Measurements from ENCODE around the gene PPP1R9A.

PPP1R9A gene

DNA sequence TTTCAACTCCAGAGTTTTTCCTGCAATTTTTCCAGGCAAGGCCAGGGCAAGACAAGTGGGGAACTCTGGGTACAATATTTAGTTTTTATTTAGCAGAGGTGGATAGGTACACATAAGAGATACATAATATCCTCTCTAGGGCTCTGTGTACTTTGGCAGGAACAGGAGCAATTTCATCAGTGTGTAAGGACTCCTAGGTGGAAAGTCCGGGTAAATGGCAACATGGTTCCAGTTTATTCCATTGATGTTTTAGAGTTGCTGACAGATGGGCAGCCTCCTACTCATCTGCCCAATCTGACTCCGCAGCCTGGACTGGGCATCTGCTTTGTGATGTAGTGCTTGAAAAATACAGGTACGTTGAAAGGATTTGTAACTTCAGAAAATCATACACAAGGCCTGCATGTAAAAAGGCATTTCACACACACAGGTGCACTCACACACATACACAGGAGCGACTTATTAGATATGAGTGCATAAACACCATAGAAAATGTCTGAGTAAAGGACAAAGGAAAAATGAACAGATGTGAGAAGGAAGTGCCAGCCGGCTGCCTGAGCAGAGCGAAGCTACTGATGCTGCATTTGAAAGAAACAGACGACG is 411.2 kb downstream of the PPP1R9A start:
- Histone ChIP-seq H3K27ac (ENCODE audit: low read depth, low read length) (no peak overlapping the region), H3K4me1 (ENCODE audit: control insufficient read depth, insufficient read depth, low read length) (0 out of 2 replicates have a peak, but pooled peaks cover under 1% of the 10 kb centered on the region), H3K9me3 (ENCODE audit: control insufficient read depth, insufficient read depth, low read length) (no peaks in the 10 kb centered on the region), H3K9ac (ENCODE audit: low read depth, low read length) (no peak overlapping the region), H3K4me3 (ENCODE audit: low read depth, low read length) (no peak overlapping the region), H3K27me3 (ENCODE audit: control insufficient read depth, insufficient read depth, low read length) (peaks cover 3% of the 10 kb centered on the region), H3K36me3 (ENCODE audit: control insufficient read depth, insufficient read depth, low read length) (no peaks in the 10 kb centered on the region)

DNA sequence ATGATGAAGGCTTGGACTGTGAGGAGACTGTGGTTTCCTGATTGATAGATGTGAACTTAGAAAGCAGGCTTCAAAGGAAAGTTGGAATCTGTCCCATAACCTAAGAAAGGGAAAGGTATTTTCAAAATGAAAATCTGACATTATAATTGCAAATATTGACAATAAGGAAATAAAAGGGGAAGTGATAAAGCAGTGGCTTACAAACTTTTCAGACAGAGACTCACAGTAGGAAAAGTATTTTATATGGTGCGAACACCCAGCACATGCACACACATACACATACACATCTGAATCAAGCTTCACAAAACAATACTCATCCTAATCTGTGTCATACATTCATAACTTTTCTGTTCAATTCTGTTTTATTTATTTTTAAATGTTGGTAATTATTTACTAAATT is 412.2 kb downstream of the PPP1R9A start:
- H3K9me3 ChIP-seq (ENCODE audit: control insufficient read depth, insufficient read depth, low read length) = no peaks in the 10 kb centered on the region
- peaks cover 8% of the 10 kb centered on the region; the same call in 1 of the 2 replicates for H3K4me1 ChIP-seq (ENCODE audit: control insufficient read depth, insufficient read depth, low read length)
- no peaks in the 10 kb centered on the region for H3K36me3 ChIP-seq (ENCODE audit: control insufficient read depth, insufficient read depth, low read length)
- no peak overlapping the region for H3K9ac ChIP-seq (ENCODE audit: low read depth, low read length)
- H3K27ac ChIP-seq (ENCODE audit: low read depth, low read length) = no peak overlapping the region
- peaks cover 10% of the 10 kb centered on the region for H3K27me3 ChIP-seq (ENCODE audit: control insufficient read depth, insufficient read depth, low read length)
- H3K4me3 ChIP-seq (ENCODE audit: low read depth, low read length) = no peak overlapping the region

DNA sequence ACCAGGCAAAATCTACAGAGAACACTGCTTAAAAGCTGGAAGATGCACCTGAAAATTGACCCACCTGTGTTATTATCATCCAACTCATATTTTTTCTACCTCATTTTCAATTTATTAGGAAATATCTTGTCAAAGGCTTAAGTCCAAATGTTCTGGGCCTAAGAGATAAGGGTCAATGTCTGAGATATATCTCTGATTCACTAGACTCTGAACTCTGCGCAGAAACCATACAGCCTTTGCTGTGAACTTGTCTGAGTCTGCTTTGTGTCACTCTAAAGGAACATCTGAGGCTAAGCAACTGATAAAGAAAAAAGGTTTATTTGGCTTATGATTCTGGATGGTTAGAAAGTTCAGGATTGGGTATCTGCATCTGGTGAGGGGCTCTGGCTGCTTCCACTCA is 413.3 kb downstream of the PPP1R9A start:
- no peaks in the 10 kb centered on the region for H3K36me3 ChIP-seq (ENCODE audit: control insufficient read depth, insufficient read depth, low read length)
- no peak overlapping the region for H3K27ac ChIP-seq (ENCODE audit: low read depth, low read length)
- H3K4me3 ChIP-seq (ENCODE audit: low read depth, low read length) = no peak overlapping the region
- H3K9ac ChIP-seq (ENCODE audit: low read depth, low read length) = no peak overlapping the region
- peaks cover 21% of the 10 kb centered on the region for H3K27me3 ChIP-seq (ENCODE audit: control insufficient read depth, insufficient read depth, low read length)
- peaks cover 11% of the 10 kb centered on the region; the same call in 1 of the 2 replicates for H3K4me1 ChIP-seq (ENCODE audit: control insufficient read depth, insufficient read depth, low read length)
- H3K9me3 ChIP-seq (ENCODE audit: control insufficient read depth, insufficient read depth, low read length) = no peaks in the 10 kb centered on the region

DNA sequence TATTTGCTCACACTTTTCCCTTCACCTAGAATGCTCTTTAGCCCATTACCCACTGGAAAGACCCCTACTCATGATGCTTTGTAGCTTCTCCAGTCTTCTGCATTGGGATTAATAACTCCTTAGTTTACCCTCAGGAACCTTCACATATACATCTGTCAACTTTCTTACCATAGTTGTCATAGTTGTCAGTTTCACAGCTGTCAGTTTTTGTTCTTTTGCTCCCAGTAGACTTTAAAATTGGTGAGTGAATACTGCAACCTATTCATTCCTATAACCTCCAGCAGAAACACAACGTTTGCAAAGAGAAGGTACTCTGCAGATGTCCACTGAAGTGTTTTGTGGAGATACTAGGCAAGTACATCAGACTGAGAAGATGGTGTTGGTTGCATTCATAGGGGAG is 414.3 kb downstream of the PPP1R9A start:
- H3K27ac ChIP-seq (ENCODE audit: low read depth, low read length) = no peak overlapping the region
- H3K4me3 ChIP-seq (ENCODE audit: low read depth, low read length) = no peak overlapping the region
- no peaks in the 10 kb centered on the region for H3K9me3 ChIP-seq (ENCODE audit: control insufficient read depth, insufficient read depth, low read length)
- peaks cover 11% of the 10 kb centered on the region; the same call in 1 of the 2 replicates for H3K4me1 ChIP-seq (ENCODE audit: control insufficient read depth, insufficient read depth, low read length)
- peaks cover 25% of the 10 kb centered on the region for H3K27me3 ChIP-seq (ENCODE audit: control insufficient read depth, insufficient read depth, low read length)
- no peaks in the 10 kb centered on the region for H3K36me3 ChIP-seq (ENCODE audit: control insufficient read depth, insufficient read depth, low read length)
- H3K9ac ChIP-seq (ENCODE audit: low read depth, low read length) = no peak overlapping the region

DNA sequence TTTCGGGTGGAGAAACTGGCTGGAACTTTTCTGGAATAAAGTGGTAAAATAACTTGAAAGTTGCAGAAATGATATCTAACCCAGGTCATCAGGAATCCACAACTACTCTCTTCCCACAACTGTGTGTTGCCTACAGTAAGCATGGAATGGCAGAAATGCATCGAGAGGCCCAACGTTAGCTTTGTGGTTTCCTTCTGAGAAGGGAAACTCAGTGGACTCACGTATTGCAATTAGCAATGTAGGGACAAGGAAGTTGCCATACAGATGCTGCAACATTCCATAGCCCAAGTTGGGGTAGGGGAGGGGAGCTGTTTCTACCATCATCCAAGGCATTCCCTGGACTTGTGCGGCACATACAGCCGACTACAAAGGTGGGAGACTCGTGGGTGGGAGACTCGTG is 415.0 kb downstream of the PPP1R9A start:
- Histone ChIP-seq H3K27me3 (ENCODE audit: control insufficient read depth, insufficient read depth, low read length) (peaks cover 25% of the 10 kb centered on the region), H3K4me1 (ENCODE audit: control insufficient read depth, insufficient read depth, low read length) (peaks cover 11% of the 10 kb centered on the region; the same call in 1 of the 2 replicates), H3K9ac (ENCODE audit: low read depth, low read length) (no peak overlapping the region), H3K27ac (ENCODE audit: low read depth, low read length) (no peak overlapping the region), H3K36me3 (ENCODE audit: control insufficient read depth, insufficient read depth, low read length) (no peaks in the 10 kb centered on the region), H3K4me3 (ENCODE audit: low read depth, low read length) (no peak overlapping the region), H3K9me3 (ENCODE audit: control insufficient read depth, insufficient read depth, low read length) (no peaks in the 10 kb centered on the region)

DNA sequence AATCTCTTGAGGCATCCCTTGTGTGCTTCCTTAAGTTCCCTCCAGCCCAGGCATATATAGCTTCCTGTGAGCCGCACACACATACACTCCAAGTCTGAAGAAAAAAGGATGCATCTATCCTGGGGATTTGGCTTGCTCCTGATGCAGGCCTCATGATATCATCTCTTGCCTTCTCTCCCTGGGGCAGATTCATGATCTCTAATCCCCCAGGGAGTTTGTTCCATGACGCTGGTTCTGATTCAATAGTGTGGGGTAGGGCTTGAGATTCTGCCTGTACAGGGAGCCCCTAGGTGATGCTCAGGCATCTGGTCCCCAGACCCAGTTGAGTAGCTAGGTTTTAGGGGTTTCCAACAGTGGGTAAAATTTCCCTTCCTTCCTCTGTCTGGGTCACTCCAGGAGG is 415.5 kb downstream of the PPP1R9A start:
- Histone ChIP-seq H3K9ac (ENCODE audit: low read depth, low read length) (no peak overlapping the region), H3K4me1 (ENCODE audit: control insufficient read depth, insufficient read depth, low read length) (peaks cover 11% of the 10 kb centered on the region; the same call in 1 of the 2 replicates), H3K9me3 (ENCODE audit: control insufficient read depth, insufficient read depth, low read length) (no peaks in the 10 kb centered on the region), H3K27ac (ENCODE audit: low read depth, low read length) (no peak overlapping the region), H3K36me3 (ENCODE audit: control insufficient read depth, insufficient read depth, low read length) (no peaks in the 10 kb centered on the region), H3K27me3 (ENCODE audit: control insufficient read depth, insufficient read depth, low read length) (peaks cover 25% of the 10 kb centered on the region), H3K4me3 (ENCODE audit: low read depth, low read length) (no peak overlapping the region)

DNA sequence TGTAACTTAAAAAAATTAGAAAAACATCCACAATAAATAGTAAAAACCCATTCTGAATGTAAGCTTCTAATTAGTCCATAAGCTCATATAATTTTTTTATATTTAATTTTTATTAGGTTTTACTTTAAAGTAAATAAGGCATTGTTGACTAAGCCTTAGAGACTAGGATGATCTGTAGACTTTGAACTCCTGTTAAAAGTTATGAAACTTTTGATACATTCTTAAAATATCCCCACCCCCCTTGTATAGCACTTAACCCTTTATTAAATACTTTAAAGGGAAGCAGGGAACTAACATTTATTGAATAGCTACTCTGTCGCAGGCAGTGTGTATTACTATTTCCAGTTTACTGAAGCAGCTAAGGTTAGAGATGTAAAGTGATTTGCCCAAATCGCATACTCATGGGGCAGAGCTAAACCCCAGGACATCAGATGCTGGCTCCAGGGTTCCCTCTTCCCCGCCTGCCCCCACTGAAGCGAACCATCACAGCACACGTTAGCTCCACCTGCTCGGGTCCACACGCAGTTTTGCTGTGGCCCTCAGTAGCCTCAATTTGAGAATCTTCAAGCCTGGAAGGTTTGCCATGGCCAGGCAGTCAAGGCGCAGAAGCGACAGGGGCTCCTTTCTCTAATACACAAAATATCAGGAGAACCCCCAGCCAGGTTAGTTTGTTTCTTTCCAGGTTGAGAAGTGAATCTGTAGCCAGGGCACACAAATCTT is 416.2 kb downstream of the PPP1R9A start:
- Histone ChIP-seq H3K9me3 (ENCODE audit: control insufficient read depth, insufficient read depth, low read length) (no peaks in the 10 kb centered on the region), H3K4me3 (ENCODE audit: low read depth, low read length) (peak overlapping the region; percentile 47; the same call in 1 of the 2 replicates), H3K4me1 (ENCODE audit: control insufficient read depth, insufficient read depth, low read length) (peaks cover 11% of the 10 kb centered on the region; the same call in 1 of the 2 replicates)

DNA sequence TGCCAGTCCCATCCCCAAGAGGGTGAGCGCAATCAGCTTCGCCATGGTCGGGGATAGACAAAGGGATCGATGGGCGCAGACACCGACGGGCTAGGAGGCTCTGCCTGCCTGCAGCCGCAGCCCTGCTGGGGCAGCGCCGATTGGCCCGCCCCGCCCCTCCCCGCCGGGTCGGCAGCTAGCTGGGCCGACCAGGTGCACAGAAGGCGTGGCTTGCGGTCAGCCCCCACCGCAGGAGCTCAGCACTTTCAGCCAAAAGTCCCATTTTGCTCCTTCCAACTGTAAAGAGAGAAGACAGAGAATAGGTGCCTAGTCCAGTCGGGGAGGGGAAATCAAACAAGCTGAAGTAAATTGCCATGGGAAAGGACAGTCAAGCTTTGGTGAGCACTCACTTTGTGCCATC is 417.0 kb downstream of the PPP1R9A start, which contains the start of gene PON1:
TSS of gene PON1 (minus strand) at position 102 of the 400 bp plus-strand sequence. CDS start at position 45, 57 bp downstream.
- Histone ChIP-seq H3K4me3 (ENCODE audit: low read depth, low read length) (peak within 1 kb of the TSS; percentile 47), H3K9ac (ENCODE audit: low read depth, low read length) (no peak within 1 kb of the TSS), H3K36me3 (ENCODE audit: control insufficient read depth, insufficient read depth, low read length) (no peaks in the 10 kb centered on the region), H3K9me3 (ENCODE audit: control insufficient read depth, insufficient read depth, low read length) (no peaks in the 10 kb centered on the region), H3K4me1 (ENCODE audit: control insufficient read depth, insufficient read depth, low read length) (peaks cover 11% of the 10 kb centered on the region; the same call in 1 of the 2 replicates), H3K27me3 (ENCODE audit: control insufficient read depth, insufficient read depth, low read length) (peaks cover 25% of the 10 kb centered on the region), H3K27ac (ENCODE audit: low read depth, low read length) (no peak within 1 kb of the TSS)

More for the DNA sequence above, 416.2 kb downstream of the PPP1R9A start:
- H3K9ac ChIP-seq (ENCODE audit: low read depth, low read length) = no peak overlapping the region
- H3K27ac ChIP-seq (ENCODE audit: low read depth, low read length) = no peak overlapping the region
- H3K27me3 ChIP-seq (ENCODE audit: control insufficient read depth, insufficient read depth, low read length) = peaks cover 25% of the 10 kb centered on the region
- H3K36me3 ChIP-seq (ENCODE audit: control insufficient read depth, insufficient read depth, low read length) = no peaks in the 10 kb centered on the region

DNA sequence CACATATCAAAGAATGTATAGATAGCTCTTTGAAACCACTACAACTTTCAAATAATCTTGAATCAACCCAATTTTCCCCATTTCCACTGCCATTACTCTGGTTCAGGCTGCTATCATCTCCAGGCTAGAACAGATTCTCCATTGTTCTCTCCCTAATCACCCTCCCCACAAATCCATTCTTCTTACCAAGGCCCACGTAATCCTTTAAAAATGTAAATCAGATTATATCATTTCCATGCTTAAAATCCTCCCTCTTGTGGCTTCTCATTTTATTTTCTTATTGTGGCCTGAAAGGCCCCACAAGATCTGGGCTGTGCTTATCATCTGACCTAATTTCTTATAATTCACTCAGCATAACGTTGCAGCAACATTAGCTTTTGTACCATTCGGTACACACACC is 420.0 kb downstream of the PPP1R9A start:
- Histone ChIP-seq H3K4me1 (ENCODE audit: control insufficient read depth, insufficient read depth, low read length) (peaks cover 21% of the 10 kb centered on the region), H3K9me3 (ENCODE audit: control insufficient read depth, insufficient read depth, low read length) (no peaks in the 10 kb centered on the region), H3K4me3 (ENCODE audit: low read depth, low read length) (no peak overlapping the region), H3K27ac (ENCODE audit: low read depth, low read length) (no peak overlapping the region), H3K27me3 (ENCODE audit: control insufficient read depth, insufficient read depth, low read length) (peaks cover 25% of the 10 kb centered on the region), H3K9ac (ENCODE audit: low read depth, low read length) (no peak overlapping the region), H3K36me3 (ENCODE audit: control insufficient read depth, insufficient read depth, low read length) (no peaks in the 10 kb centered on the region)

DNA sequence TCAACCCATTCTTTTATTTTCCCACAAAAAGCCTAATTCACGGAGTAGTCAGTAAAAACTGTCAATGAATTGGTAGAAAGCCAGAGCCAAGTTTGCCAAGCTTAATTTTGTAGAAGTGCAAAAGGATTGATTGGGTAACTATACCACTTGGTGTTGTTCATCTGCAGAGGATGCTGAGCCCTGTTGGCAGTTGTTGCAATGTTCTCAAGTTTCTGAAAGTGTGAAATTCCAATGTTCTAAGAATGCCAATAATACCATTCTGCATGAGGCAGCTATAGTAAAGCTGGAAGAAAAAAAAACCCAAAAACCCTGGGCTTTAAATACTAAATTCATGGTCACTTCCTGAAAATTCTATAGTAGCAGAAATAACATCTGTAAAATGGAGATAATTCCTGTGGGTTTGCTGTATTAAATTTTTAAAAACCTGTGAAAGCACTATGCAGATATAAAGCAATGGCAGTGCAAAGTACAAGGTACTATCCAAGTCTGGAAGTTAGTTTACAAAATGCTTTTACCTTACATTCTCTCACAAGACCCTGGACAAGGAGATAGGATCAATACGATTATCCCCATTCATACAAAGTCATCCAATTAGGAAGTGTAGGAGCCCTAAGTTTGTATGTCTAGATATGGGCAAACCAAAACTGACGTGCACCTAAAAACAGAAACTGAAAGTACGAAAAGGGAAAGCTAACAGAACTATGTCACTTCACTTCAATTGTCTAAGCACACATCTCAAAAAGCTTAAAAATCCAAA is 423.0 kb downstream of the PPP1R9A start:
- H3K27ac ChIP-seq (ENCODE audit: low read depth, low read length) = no peak overlapping the region
- H3K9me3 ChIP-seq (ENCODE audit: control insufficient read depth, insufficient read depth, low read length) = no peaks in the 10 kb centered on the region
- no peaks in the 10 kb centered on the region for H3K36me3 ChIP-seq (ENCODE audit: control insufficient read depth, insufficient read depth, low read length)
- H3K4me1 ChIP-seq (ENCODE audit: control insufficient read depth, insufficient read depth, low read length) = peaks cover 10% of the 10 kb centered on the region; the same call in 1 of the 2 replicates
- H3K9ac ChIP-seq (ENCODE audit: low read depth, low read length) = no peak overlapping the region
- H3K27me3 ChIP-seq (ENCODE audit: control insufficient read depth, insufficient read depth, low read length) = peaks cover 7% of the 10 kb centered on the region; the same call in 1 of the 2 replicates
- no peak overlapping the region for H3K4me3 ChIP-seq (ENCODE audit: low read depth, low read length)

Measured in HUES48 (cell line).